ENCODE data around the gene CACNB2. TPM values are rescaled to one million over a fixed set of nuclear protein-coding genes. Genes with fewer than 3 reads are reported as not detected.

CACNB2 gene
- total and polyA plus RNA-seq, 8 donors = 4.9 to 11.1 (median 7.3) TPM

GRCh38 chr10:18419945-18420344 is 279.7 kb downstream of the CACNB2 start:
- ATAC-seq (no peak), DNase-seq (no peak), FAIRE-seq (no peak)
- no peaks in the 10 kb centered on the region for H3K9me3 ChIP-seq
- no peaks in the 10 kb centered on the region for H3K36me3 ChIP-seq
- WGBS, 2 donors = 87 to 92% methylated on average over 2 of the region's 2 CpGs
- TF ChIP-seq, protein P1, sequence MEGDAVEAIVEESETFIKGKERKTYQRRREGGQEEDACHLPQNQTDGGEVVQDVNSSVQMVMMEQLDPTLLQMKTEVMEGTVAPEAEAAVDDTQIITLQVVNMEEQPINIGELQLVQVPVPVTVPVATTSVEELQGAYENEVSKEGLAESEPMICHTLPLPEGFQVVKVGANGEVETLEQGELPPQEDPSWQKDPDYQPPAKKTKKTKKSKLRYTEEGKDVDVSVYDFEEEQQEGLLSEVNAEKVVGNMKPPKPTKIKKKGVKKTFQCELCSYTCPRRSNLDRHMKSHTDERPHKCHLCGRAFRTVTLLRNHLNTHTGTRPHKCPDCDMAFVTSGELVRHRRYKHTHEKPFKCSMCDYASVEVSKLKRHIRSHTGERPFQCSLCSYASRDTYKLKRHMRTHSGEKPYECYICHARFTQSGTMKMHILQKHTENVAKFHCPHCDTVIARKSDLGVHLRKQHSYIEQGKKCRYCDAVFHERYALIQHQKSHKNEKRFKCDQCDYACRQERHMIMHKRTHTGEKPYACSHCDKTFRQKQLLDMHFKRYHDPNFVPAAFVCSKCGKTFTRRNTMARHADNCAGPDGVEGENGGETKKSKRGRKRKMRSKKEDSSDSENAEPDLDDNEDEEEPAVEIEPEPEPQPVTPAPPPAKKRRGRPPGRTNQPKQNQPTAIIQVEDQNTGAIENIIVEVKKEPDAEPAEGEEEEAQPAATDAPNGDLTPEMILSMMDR (IDR thresholded peaks at IDR 0.05) = no peak
- H3K27ac ChIP-seq = no peak overlapping the region
- intact Hi-C loops (cut with DNase I) = no loop called here
- no peaks in the 10 kb centered on the region for H3K27me3 ChIP-seq
- no peaks in the 10 kb centered on the region for H3K4me1 ChIP-seq
- H3K4me3 ChIP-seq = no peak overlapping the region

DNA sequence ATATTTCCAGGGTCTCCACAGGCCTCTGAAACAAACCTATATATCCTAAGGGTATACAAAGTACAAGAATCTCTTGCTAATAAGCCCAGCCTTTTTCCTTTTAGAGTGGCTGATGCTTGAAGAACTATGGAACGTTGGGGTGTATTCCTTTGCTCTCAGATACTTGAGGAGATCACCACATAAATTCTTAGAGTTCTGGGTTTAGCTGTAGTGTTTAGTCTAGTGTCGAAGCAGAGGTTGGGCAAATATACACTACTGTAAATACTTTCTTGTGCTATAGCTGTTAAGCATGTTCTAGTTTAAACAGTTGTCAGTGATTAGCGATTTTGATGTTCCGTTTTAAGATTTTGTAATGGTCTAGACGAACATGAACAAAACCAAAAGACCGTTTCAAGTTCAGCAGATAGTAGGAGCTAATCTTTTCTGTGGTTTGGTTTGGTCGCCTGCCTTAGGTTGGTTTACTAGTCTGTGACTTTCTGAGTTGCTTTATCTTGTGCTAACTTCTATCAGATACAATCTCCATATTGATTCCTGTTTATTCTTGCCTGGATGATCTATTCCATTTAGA is 281.6 kb downstream of the CACNB2 start:
- no peaks in the 10 kb centered on the region for H3K4me1 ChIP-seq
- ATAC-seq = no peak
- FAIRE-seq = no peak
- H3K27ac ChIP-seq = no peak overlapping the region
- intact Hi-C loops (cut with DNase I) = no loop called here
- TF ChIP-seq, protein P1 (IDR thresholded peaks at IDR 0.05) = no peak
- no peaks in the 10 kb centered on the region for H3K36me3 ChIP-seq
- H3K9me3 ChIP-seq = no peaks in the 10 kb centered on the region
- no peak for DNase-seq
- no peaks in the 10 kb centered on the region for H3K27me3 ChIP-seq
- WGBS, 2 donors = 79 to 83% methylated on average over 7 of the region's 7 CpGs
- H3K4me3 ChIP-seq = no peak overlapping the region

DNA sequence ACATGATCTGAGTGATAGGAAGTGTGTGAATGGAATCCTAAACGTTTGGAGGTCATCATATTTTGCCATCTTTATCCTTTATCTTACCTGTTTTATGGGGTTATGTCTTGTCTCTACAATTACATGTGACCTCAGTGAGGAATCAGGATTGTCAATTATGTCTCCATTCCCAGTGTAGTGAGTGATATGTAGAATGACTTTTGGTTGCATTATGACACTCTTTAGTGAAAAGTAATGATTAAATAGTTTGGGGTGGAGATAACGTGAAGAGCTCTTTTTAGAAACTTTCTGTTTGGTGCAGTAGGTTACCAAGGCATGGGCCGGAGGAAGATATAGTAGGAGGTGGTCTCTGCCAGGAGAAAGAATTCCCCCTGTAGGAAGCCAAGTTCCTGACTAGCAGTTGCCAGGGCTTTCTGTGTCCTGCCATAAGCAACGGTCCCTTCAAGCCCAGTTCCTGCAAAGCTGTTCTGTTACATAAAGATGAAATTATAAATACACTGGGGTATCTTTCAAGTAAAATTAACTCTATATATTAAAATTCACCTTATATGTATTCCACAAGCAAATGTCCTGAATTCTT is 282.9 kb downstream of the CACNB2 start:
- DNase-seq (no peak), ATAC-seq (no peak), FAIRE-seq (no peak)
- H3K36me3 ChIP-seq = no peaks in the 10 kb centered on the region
- TF ChIP-seq, protein P1 (IDR thresholded peaks at IDR 0.05) = no peak
- no peaks in the 10 kb centered on the region for H3K9me3 ChIP-seq
- intact Hi-C loops (cut with DNase I) = no loop called here
- no peak overlapping the region for H3K27ac ChIP-seq
- H3K4me1 ChIP-seq = no peaks in the 10 kb centered on the region
- H3K27me3 ChIP-seq = no peaks in the 10 kb centered on the region
- 61 to 69% methylated on average over 4 of the region's 4 CpGs for WGBS, 2 donors
- H3K4me3 ChIP-seq = no peak overlapping the region

GRCh38 chr10:18424200-18424599 is 284.0 kb downstream of the CACNB2 start:
- Histone ChIP-seq H3K4me3 (no peak overlapping the region), H3K9me3 (no peaks in the 10 kb centered on the region), H3K4me1 (no peaks in the 10 kb centered on the region), H3K36me3 (no peaks in the 10 kb centered on the region), H3K27me3 (no peaks in the 10 kb centered on the region), H3K27ac (no peak overlapping the region)
- intact Hi-C loops (cut with DNase I) = no loop called here
- WGBS, 2 donors = 68 to 70% methylated on average over 8 of the region's 8 CpGs
- FAIRE-seq (no peak), DNase-seq (no peak), ATAC-seq (no peak)
- TF ChIP-seq, protein P1 (IDR thresholded peaks at IDR 0.05) = no peak

- WGBS, 2 donors = 82 to 89% methylated on average over 3 of the region's 3 CpGs
- Histone ChIP-seq H3K9me3 (no peaks in the 10 kb centered on the region), H3K27ac (no peak overlapping the region), H3K4me3 (no peak overlapping the region), H3K27me3 (no peaks in the 10 kb centered on the region), H3K36me3 (no peaks in the 10 kb centered on the region), H3K4me1 (no peaks in the 10 kb centered on the region)
- no peak for ATAC-seq
- FAIRE-seq = no peak
- DNase-seq = no peak
- intact Hi-C loops (cut with DNase I) = no loop called here
- TF ChIP-seq, protein P1 (IDR thresholded peaks at IDR 0.05) = no peak
Observed at GRCh38 chr10:18429335-18429734, 289.1 kb downstream of the CACNB2 start.

Measured in pancreas (tissue), 10 donors.